HG03159 (cell line): ENCODE results near the gene LRIG1.

Experiments used
- ATAC-seq: cut with Tn5 transposase; IDR thresholded peaks from one replicate; pipeline ENCODE4 v1.9.1; 2021; ENCODE audit warnings: mild to moderate bottlenecking, moderate library complexity; ENCODE audit not compliant: unreplicated experiment

The LRIG1 gene

GRCh38 chr3:66444146-66444644 is 56.6 kb downstream of the LRIG1 start:
- ATAC-seq = no peak

DNA sequence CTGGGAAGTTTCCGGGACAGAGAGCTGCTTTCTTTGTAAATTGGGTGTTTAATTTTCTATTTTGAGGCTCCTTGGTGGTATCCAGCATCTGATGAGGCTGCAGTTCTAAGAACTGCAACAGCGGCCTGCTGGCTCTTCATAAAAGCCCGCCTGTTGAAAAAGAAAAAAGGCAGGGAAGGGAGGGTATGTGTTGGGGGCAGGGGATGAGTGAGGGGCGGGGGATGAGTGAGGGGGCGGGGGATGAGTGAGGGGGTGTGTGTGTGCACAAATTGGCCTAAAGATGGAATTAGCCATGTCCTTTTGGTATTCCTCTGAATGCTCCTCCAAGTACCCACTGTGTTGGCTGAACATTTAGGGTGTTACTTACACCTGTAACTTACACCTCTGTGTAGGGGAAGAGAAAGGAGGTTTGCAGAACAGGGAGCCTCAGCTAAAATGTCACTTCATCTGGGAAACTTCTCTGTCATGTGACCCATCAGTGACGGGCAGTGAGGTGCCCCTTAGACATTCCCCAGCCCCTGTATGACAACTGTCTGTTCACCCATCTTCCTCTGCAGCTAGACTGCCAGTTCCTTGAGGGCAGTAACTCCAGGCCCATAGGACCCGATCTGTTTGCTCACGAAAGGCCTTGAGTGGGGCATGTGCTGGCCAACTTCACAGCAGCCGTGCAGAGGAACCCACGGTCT is 57.6 kb downstream of the LRIG1 start:
- no peak for ATAC-seq

DNA sequence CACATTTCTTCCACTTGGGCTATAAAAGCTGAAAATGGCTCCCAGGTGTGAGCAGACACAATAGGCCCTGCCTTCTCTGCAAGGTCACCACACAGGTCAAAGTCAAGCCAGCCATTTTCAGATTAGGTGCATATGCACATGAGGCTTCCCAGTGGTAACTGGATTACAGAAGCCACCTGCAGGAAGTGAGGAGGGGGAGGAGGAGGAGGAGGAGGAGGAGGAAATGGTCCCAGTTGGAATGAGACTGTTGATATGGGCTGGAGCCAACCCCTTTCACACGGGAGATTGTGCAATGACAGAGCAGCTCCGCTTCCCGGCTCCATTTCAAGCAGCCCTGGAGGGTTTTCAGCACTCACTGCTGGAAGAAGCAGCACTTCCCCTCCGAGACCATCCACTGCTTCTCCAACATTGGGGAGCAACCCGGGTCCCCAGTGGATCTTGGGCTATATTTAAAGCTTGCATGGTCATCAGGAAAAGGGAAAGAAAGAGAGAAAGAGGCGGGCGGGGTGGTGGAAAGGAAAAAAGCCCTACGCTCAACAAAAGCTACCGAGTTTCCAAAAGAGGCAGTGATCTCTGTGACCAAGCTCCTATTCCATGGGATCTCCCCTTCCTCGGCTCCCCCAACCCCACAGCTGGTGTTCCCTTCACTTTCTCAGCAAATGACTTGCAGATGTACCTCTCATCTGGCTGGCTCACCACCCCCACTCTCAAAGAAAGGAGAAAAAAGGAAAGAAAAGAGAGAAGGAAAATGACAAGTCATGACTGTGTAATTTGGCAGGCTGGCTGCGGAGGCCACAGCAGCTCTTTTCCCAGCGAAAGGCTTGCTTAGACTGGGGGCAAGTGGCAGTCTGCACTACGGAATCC is 58.3 kb downstream of the LRIG1 start:
- no peak for ATAC-seq

DNA sequence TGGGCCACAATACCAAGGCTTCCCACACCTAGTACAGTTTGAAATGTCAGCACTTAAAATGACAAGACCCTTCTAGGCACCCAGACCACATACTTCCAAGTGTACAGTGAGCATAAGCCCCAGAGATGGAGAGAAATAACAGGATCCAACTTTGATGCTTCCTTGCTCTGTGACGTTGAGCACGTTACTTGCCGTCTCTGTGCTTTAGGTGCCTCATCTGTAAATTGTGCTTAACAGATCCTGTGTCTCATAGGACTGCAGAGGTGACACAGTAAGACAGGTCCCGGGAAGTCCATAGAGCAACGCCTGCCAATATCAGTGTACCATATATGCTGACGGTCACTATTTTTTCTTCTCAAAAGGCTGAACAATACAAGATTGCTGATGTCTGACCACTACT is 59.1 kb downstream of the LRIG1 start:
- ATAC-seq = no peak

- ATAC-seq = no peak
These were observed 59.7 kb downstream of the LRIG1 start for GRCh38 chr3:66441129-66441528.

GRCh38 chr3:66439666-66440344 is 61.0 kb downstream of the LRIG1 start:
- peak; percentile 66 for ATAC-seq

GRCh38 chr3:66438046-66438445 is 62.8 kb downstream of the LRIG1 start:
- ATAC-seq = no peak

DNA sequence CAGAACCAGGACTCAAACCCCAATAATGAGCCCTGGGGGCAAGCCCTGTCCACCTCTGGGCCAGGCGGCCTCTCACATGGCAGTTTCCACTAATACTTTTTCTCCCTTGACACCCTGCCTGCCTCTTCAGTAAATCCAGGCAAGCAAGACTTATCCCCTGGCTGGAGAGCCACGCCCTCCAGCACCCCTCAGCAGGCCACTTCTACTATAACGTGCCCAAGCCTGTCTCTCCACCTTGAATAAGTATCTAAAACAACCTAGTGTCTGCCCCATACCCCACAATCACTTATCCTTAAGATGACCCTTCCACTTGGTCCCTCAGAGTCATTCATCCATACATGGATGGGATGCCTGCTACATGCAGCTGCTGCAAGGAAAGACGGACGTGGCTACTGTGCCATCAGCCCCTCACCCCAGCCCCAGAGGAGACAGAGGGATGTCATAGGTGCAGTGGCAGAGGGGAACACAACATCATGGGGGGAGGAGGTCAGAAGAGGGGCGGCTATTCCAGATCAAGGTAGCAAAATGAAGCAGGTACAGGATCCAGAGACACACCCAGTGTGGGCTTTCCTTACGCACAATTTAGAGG is 63.4 kb downstream of the LRIG1 start:
- ATAC-seq = no peak

DNA sequence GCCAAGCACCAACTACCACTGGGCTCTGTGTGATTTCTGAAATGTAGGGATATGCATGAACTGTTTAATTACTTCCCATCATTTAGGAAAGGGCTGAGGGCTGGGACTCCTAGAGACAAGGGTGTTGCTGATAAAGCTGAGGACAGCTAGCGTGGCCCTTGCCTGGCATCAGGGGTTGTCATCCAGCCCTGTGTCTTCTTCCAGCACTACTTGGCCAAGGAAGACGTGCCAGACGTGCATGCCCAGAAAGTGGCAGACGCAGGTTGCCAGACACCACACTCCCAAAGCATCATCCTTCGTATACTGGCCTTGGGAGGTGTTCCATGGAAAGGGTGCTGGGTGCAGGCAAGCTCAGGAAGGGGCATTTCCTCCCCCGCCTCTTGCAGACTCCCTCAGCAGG is 64.8 kb downstream of the LRIG1 start:
- no peak for ATAC-seq

DNA sequence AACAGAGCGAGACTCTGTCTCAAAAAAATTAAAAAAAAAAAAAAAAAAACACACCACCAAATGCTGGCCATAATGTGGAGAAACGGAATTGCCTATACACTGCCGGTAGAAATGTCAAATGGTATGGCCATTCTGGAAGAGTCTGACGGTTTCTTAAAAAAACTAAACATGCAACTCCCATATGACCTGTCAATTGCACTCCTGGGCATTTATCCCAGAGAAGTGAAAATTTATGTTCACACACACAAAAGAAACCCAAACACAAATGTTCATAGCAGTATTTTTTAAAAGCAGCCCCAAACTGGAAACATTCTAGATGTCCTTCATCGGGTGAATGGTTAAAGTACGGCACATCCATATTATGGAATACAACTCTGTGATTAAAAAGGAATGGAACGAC is 66.1 kb downstream of the LRIG1 start:
- no peak for ATAC-seq

GRCh38 chr3:66433522-66433782 is 67.4 kb downstream of the LRIG1 start:
- ATAC-seq = no peak

DNA sequence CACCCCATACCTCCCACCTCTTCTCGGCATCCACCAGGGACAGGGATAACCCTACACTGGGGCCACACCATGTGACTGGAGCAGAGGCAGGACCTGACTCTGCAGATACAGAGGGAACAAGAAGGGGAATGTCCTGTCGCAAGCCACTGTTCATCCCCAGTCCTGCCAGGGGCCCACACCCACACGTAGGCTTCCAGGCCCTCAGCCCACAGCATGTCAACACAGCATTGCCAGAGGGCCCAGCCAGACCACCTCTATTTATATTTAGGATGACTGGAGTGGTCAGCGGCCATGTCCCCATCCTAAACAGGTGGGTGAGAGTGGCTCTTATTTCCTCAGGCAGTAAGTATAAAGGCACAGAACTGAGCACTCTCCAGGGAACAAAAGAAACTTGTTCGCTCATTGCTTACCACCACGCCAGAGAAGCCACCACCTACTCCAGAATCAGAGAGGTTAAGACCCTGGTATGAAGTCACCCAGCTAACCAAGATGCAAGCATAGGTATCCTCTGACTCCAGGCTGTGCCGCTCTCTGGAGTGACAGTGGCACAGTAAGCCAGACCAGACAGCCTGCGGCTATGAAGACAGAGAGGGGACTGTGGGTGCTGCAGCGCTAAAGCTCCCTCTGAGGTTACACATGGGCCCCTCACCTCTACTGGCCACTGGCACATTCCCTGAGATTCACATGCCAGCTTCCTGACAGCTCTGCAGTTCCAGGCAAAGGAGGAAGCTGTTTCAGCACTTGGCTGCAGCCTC is 67.9 kb downstream of the LRIG1 start:
- ATAC-seq = no peak

- no peak for ATAC-seq
These were observed 68.6 kb downstream of the LRIG1 start for GRCh38 chr3:66432041-66432766.

DNA sequence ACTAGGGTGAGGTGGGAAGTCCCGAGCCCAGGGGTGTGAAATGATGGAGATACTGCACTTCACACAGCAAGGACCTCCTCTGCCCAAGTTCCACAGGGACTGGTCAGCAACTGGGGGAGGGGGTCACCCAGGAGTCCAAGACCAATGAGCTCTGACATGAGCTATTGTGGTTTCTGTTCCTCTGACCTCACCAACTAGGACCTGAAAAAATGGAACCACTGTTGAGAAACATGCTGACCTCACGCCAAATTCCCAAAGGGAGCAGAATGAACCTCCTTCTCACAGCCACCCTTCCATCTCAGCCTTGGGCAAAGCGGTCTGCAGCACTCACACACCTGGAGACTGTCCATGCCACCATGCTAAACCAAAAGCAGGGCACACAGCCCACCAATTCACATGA is 69.3 kb downstream of the LRIG1 start:
- no peak for ATAC-seq

DNA sequence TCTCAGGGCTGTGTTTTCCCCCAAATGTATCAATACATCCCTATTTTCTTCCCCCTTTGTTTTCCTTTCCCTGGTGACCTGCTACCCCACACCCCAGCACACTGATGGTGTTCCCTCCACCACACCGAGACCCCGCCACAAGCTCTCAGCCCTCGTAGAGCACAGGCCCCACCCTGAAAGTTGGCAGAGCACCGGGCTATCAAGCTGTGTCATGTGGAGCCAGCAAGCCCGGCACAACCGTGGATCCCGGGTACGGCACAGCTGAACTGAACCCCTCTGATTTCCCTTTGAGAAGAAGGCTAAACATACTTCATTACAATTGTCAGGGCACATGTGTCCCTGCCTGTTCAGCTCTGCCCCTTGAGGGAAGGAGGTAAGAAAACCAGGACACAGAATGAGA is 69.9 kb downstream of the LRIG1 start:
- ATAC-seq = no peak

GRCh38 chr3:66428733-66429132 is 72.1 kb downstream of the LRIG1 start:
- ATAC-seq = no peak

DNA sequence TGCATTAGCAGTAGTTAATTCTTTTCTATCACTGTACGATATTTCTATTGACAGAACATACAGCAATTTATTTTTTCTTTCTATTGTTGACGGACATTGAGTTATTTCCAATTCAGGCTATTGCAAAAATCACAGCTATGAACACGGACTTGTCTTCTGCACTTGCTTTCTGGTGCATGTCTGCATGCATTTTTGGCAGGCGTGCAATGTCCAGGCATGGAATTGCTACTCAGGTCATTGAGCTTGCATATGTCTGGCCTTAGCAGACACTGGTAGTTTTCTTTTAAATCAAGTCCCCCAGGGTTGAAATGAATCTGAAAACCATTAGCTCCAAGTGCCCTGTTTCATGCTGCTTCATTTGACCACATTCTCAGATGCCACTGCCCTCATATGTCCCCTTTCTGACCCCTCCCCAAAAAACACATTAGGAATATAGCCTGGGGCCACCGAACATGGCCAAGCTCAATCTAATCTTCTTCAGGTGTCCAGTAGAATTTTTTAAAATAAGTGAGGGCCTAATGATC is 72.8 kb downstream of the LRIG1 start:
- ATAC-seq = no peak

GRCh38 chr3:66427352-66427751 is 73.5 kb downstream of the LRIG1 start:
- no peak for ATAC-seq

GRCh38 chr3:66426135-66426534 is 74.7 kb downstream of the LRIG1 start:
- ATAC-seq = no peak

- ATAC-seq = no peak
These were observed 75.2 kb downstream of the LRIG1 start for GRCh38 chr3:66425576-66426114.
